Thoracic aorta (tissue), 2 donors: ENCODE results near the gene CXXC4. TPM values are rescaled to one million over a fixed set of nuclear protein-coding genes. Genes with fewer than 3 reads are reported as not detected.

Experiments
- ATAC-seq: fragments of 150-250 bp; one replicate; pipeline ENCODE4 v1.8.0; 2017; ENCODE audit warnings: low read depth; ENCODE audit not compliant: insufficient number of reproducible peaks, low FRiP score
- DNase-seq: peaks from one replicate; pipeline ENCODE4 v3.0.0-alpha.2; 2020; ENCODE audit warnings: low spot score
- H3K27ac ChIP-seq, 2 donors: fragments of 200-600 bp; sonication (generic); 1 replicate in 1 of 2; 2 replicates in 1 of 2; pipeline ENCODE4 v1.5.1; 2016; ENCODE audit warnings: mild to moderate bottlenecking in 2 of 2, moderate library complexity in 2 of 2
- H3K27me3 ChIP-seq: fragments of 200-600 bp; sonication (generic); replicated peaks from 2 replicates; pipeline ENCODE4 v1.6.0; 2016; ENCODE audit warnings: mild to moderate bottlenecking; ENCODE audit not compliant: insufficient read depth
- H3K36me3 ChIP-seq: fragments of 200-600 bp; sonication (generic); one replicate; pipeline ENCODE4 v1.5.1; 2016
- H3K4me1 ChIP-seq, 2 donors: fragments of 200-600 bp; sonication (generic); 1 replicate in 1 of 2; 2 replicates in 1 of 2; pipeline versions ENCODE4 v1.5.1 to v1.6.0; 2016; ENCODE audit warnings: low read depth in 2 of 2, mild to moderate bottlenecking in 1 of 2; ENCODE audit not compliant: control insufficient read depth in 1 of 2
- H3K4me3 ChIP-seq: fragments of 200-600 bp; sonication (generic); 2 replicates; pipeline ENCODE4 v1.5.1; 2016; ENCODE audit warnings: mild to moderate bottlenecking
- H3K9me3 ChIP-seq: fragments of 200-600 bp; sonication (generic); 2 replicates; pipeline ENCODE4 v1.5.1; 2016
- CTCF ChIP-seq: fragments of 200-600 bp; sonication (generic); IDR thresholded peaks from one replicate; pipeline ENCODE4 v1.5.1; 2019; ENCODE audit warnings: antibody characterized with exemption
- total RNA-seq, 2 donors: library from RNA; depleted of rRNA; stranded (reverse); fragments of >200 nt; gene quantifications; one replicate each; pipeline versions ENCODE4 v1.1.0 to v1.2.3, GENCODE V29; 2016

Gene CXXC4
- total RNA-seq, 2 donors from 2014 or later = 1.2 to 2.5 TPM

DNA sequence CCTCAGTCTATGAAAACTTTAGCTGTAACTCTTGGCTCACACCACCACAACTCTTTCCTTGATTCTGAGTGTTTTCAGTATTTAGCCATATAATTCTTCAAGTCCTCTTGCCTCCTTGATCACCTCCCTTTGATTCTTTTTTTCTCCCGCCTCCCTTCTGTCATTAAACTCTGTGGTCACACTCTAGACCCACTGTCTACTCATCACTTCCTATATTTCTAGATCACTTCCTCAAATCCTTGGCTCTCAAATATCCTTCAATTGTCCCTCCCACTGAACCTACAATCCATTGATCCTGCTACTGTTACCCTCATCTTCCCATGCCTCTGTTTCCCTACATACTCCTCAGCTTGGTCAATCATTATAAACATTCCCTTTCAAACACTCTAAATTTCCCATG, 12.4 kb upstream of the CXXC4 start:
- peaks cover 0 to 3% of the 10 kb centered on the region in 2 donors for H3K4me1 ChIP-seq
- no peak overlapping the region for H3K4me3 ChIP-seq
- H3K36me3 ChIP-seq = no peaks in the 10 kb centered on the region
- TF ChIP-seq CTCF = no peak
- no peaks in the 10 kb centered on the region for H3K27me3 ChIP-seq
- no peaks in the 10 kb centered on the region for H3K9me3 ChIP-seq
- no peak overlapping the region for H3K27ac ChIP-seq
- ATAC-seq = no peak
- no peak for DNase-seq

- no peak for TF ChIP-seq CTCF
- Histone ChIP-seq H3K36me3 (no peaks in the 10 kb centered on the region), H3K27ac (no peak overlapping the region), H3K9me3 (no peaks in the 10 kb centered on the region), H3K4me1 (peaks cover 0 to 3% of the 10 kb centered on the region in 2 donors), H3K4me3 (no peak overlapping the region), H3K27me3 (no peaks in the 10 kb centered on the region)
- DNase-seq = no peak
- no peak for ATAC-seq
Observed at GRCh38 chr4:104504536-104504935, 9.8 kb upstream of the CXXC4 start.

GRCh38 chr4:104502471-104502870, 7.8 kb upstream of the CXXC4 start:
- Histone ChIP-seq H3K9me3 (no peaks in the 10 kb centered on the region), H3K36me3 (no peaks in the 10 kb centered on the region), H3K27me3 (no peaks in the 10 kb centered on the region), H3K27ac (no peak overlapping the region), H3K4me3 (no peak overlapping the region), H3K4me1 (peaks cover 0 to 3% of the 10 kb centered on the region in 2 donors)
- TF ChIP-seq CTCF = no peak
- ATAC-seq = no peak
- no peak for DNase-seq

GRCh38 chr4:104501290-104501689, 6.6 kb upstream of the CXXC4 start:
- no peak for DNase-seq
- TF ChIP-seq CTCF = no peak
- H3K27ac ChIP-seq = no peak overlapping the region
- peaks cover 0 to 3% of the 10 kb centered on the region in 2 donors for H3K4me1 ChIP-seq
- H3K36me3 ChIP-seq = no peaks in the 10 kb centered on the region
- H3K9me3 ChIP-seq = no peaks in the 10 kb centered on the region
- ATAC-seq = no peak
- no peaks in the 10 kb centered on the region for H3K27me3 ChIP-seq
- no peak overlapping the region for H3K4me3 ChIP-seq

DNA sequence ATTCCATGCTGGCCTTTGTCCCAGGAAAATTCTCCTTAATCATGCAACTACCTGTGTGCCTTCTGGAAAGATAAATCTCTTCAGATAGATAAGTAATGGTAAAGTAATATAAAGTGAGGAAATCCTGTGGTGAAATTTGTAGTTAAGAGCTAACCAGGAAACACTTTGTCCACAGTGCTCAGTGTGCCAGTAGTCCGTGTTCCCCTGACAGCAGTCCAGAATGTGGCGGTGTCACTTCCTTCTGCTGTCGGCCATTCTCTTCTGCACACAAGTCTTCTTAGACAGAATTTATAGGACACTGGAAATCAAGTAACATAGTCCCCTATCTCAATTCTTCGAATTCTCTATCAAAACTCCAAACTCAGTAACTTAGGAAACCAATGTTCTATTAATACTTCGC, 5.7 kb upstream of the CXXC4 start:
- H3K36me3 ChIP-seq = no peaks in the 10 kb centered on the region
- TF ChIP-seq CTCF = no peak
- ATAC-seq (no peak), DNase-seq (no peak)
- no peak overlapping the region for H3K27ac ChIP-seq
- H3K9me3 ChIP-seq = no peaks in the 10 kb centered on the region
- peaks cover 3 to 5% of the 10 kb centered on the region in 2 donors for H3K4me1 ChIP-seq
- H3K4me3 ChIP-seq = no peak overlapping the region
- H3K27me3 ChIP-seq = no peaks in the 10 kb centered on the region
